Measurements from ENCODE around the gene MGAT3.
A peak's percentile ranks its signal among the peaks of the same experiment; 100 is the strongest.
"Not testable (repeated sequence)": the region's sequence is repeated elsewhere in the genome, so short reads cannot be mapped to it uniquely, and the experiment has no call there.

Gene MGAT3

GRCh38 chr22:39456522-39457197 lies at the start of gene MGAT3:
MGAT3 (plus strand) TSS chr22:39457012; CDS start chr22:39487348, 30,336 bp downstream.
- no peak for DNase-seq (ENCODE audit: low spot score)

GRCh38 chr22:39408173-39408572 lies 48.6 kb upstream of the MGAT3 start:
- no peak for DNase-seq (ENCODE audit: low spot score)

GRCh38 chr22:39408807-39409206 lies 48.0 kb upstream of the MGAT3 start:
- peak; percentile 22 for DNase-seq (ENCODE audit: low spot score)

- DNase-seq (ENCODE audit: low spot score), result no peak
Observed at GRCh38 chr22:39409516-39410029, 47.2 kb upstream of the MGAT3 start.

GRCh38 chr22:39410264-39410663 lies 46.5 kb upstream of the MGAT3 start:
- DNase-seq (ENCODE audit: low spot score), result no peak

- not testable (repeated sequence) for DNase-seq (ENCODE audit: low spot score)
Observed at GRCh38 chr22:39411828-39412365, 44.9 kb upstream of the MGAT3 start.

GRCh38 chr22:39413204-39413603 lies 43.6 kb upstream of the MGAT3 start:
- not testable (repeated sequence) for DNase-seq (ENCODE audit: low spot score)

- no peak for DNase-seq (ENCODE audit: low spot score)
Observed at GRCh38 chr22:39414377-39414776, 42.4 kb upstream of the MGAT3 start.

- no peak for DNase-seq (ENCODE audit: low spot score)
Observed at GRCh38 chr22:39414886-39415285, 41.9 kb upstream of the MGAT3 start.

GRCh38 chr22:39415506-39415905 lies 41.3 kb upstream of the MGAT3 start:
- no peak for DNase-seq (ENCODE audit: low spot score)

- no peak for DNase-seq (ENCODE audit: low spot score)
Observed at GRCh38 chr22:39416319-39416718, 40.5 kb upstream of the MGAT3 start.

GRCh38 chr22:39417641-39418040 lies 39.2 kb upstream of the MGAT3 start:
- DNase-seq (ENCODE audit: low spot score), result no peak

- no peak for DNase-seq (ENCODE audit: low spot score)
Observed at GRCh38 chr22:39418696-39419095, 38.1 kb upstream of the MGAT3 start.

GRCh38 chr22:39419096-39419495 lies 37.7 kb upstream of the MGAT3 start:
- no peak for DNase-seq (ENCODE audit: low spot score)

GRCh38 chr22:39419911-39420310 lies 36.9 kb upstream of the MGAT3 start:
- no peak for DNase-seq (ENCODE audit: low spot score)

- no peak for DNase-seq (ENCODE audit: low spot score)
Observed at GRCh38 chr22:39421691-39422090, 35.1 kb upstream of the MGAT3 start.

- DNase-seq (ENCODE audit: low spot score), result no peak
Observed at GRCh38 chr22:39422101-39422500, 34.7 kb upstream of the MGAT3 start.

GRCh38 chr22:39422721-39423120 lies 34.1 kb upstream of the MGAT3 start:
- DNase-seq (ENCODE audit: low spot score), result no peak

GRCh38 chr22:39423976-39424375 lies 32.8 kb upstream of the MGAT3 start:
- DNase-seq (ENCODE audit: low spot score), result no peak

- DNase-seq (ENCODE audit: low spot score), result no peak
Observed at GRCh38 chr22:39426380-39427043, 30.3 kb upstream of the MGAT3 start.

GRCh38 chr22:39427751-39428596 lies 28.8 kb upstream of the MGAT3 start:
- no peak for DNase-seq (ENCODE audit: low spot score)

GRCh38 chr22:39428597-39429071 lies 28.2 kb upstream of the MGAT3 start:
- no peak for DNase-seq (ENCODE audit: low spot score)

All from activated CD4-positive, alpha-beta T cell treated with anti-CD3 and anti-CD28 coated beads, Interleukin-2, Interleukin-4, amounts not matched to agents 100 ng/mL and 50 ng/mL, durations not matched to agents 16 hours and 8 hours (primary cell).